ENCODE measurements around the gene CELSR1.

The CELSR1 gene

GRCh38 chr22:46390652-46391301, 146.6 kb downstream of the CELSR1 start:
- DNase-seq, result no peak

GRCh38 chr22:46390105-46390651, 147.2 kb downstream of the CELSR1 start:
- no peak for DNase-seq

- no peak for DNase-seq
Measured at GRCh38 chr22:46389081-46389480, 148.3 kb downstream of the CELSR1 start.

GRCh38 chr22:46388647-46389046, 148.8 kb downstream of the CELSR1 start:
- no peak for DNase-seq

GRCh38 chr22:46387748-46388147, 149.7 kb downstream of the CELSR1 start:
- DNase-seq, result no peak

- DNase-seq, result no peak
Measured at GRCh38 chr22:46386312-46386711, 151.1 kb downstream of the CELSR1 start.

- no peak for DNase-seq
Measured at GRCh38 chr22:46382524-46382923, 154.9 kb downstream of the CELSR1 start.

- no peak for DNase-seq
Measured at GRCh38 chr22:46381731-46382130, 155.7 kb downstream of the CELSR1 start.

GRCh38 chr22:46381142-46381541, 156.3 kb downstream of the CELSR1 start:
- no peak for DNase-seq

- DNase-seq, result no peak
Measured at GRCh38 chr22:46380581-46380980, 156.8 kb downstream of the CELSR1 start.

- no peak for DNase-seq
Measured at GRCh38 chr22:46380069-46380468, 157.4 kb downstream of the CELSR1 start.

- DNase-seq, result no peak
Measured at GRCh38 chr22:46379066-46379930, 158.1 kb downstream of the CELSR1 start.

- DNase-seq, result no peak
Measured at GRCh38 chr22:46378426-46379065, 158.9 kb downstream of the CELSR1 start.

- DNase-seq, result no peak
Measured at GRCh38 chr22:46377525-46378425, 159.6 kb downstream of the CELSR1 start.

GRCh38 chr22:46376908-46377524, 160.4 kb downstream of the CELSR1 start:
- DNase-seq, result no peak

GRCh38 chr22:46376111-46376510, 161.3 kb downstream of the CELSR1 start:
- DNase-seq, result no peak

GRCh38 chr22:46374663-46375474, 162.6 kb downstream of the CELSR1 start:
- no peak for DNase-seq

GRCh38 chr22:46373921-46374662, 163.3 kb downstream of the CELSR1 start:
- no peak for DNase-seq

GRCh38 chr22:46373159-46373558, 164.3 kb downstream of the CELSR1 start:
- no peak for DNase-seq

- DNase-seq, result no peak
Measured at GRCh38 chr22:46372686-46373085, 164.7 kb downstream of the CELSR1 start.
